K562 (cell line): ENCODE data around the gene HEXIM1. TPM values are rescaled to one million over a fixed set of nuclear protein-coding genes. Genes with fewer than 3 reads are reported as not detected.

ENCODE experiments used
- ATAC-seq: fragments of 200-7000 bp; cut with Tn5 transposase; 3 replicates; pipeline ENCODE4 v1.9.1; 2020; ENCODE audit warnings: moderate library complexity
- BruUV-seq: library from RNA; stranded (reverse); fragments of 400-500 nt; replicated peaks from 2 replicates; lab custom pipeline; 2021; lab: Mats Ljungman, UMichigan
- CTCF ChIA-PET: fragments of 300-600 bp; formaldehyde crosslinking; extraction: SDS; loops from one replicate; lab custom pipeline; 2021; ENCODE audit warnings: low intra/inter-chr PET ratio; lab: Yijun Ruan, JAX
- POLR2A ChIA-PET: fragments of 300-600, 350-650 bp; sonication (Branson Sonifier 250); formaldehyde crosslinking; extraction: SDS; loops from one replicate; lab custom pipeline; 2021; ENCODE audit warnings: antibody characterized with exemption, inconsistent platforms; lab: Yijun Ruan, JAX
- DNase-seq, 4 experiments: peaks; one replicate each; pipeline versions ENCODE4 v3.0.0 to v3.0.0-alpha.2; 2011 to 2018; ENCODE audit warnings: low spot score in 3 of 4, mixed read lengths in 3 of 4; ENCODE audit errors: extremely low read depth in 1 of 4
- FAIRE-seq: peaks from 2 replicates; lab custom pipeline; 2011; peaks lifted over from hg19 to GRCh38; lab: Jason Lieb, UNC
- H2AFZ ChIP-seq: 2 replicates; pipeline ENCODE4 v1.6.0; 2011; ENCODE audit warnings: low read depth, low read length, control low read depth, inconsistent platforms
- H3K27ac ChIP-seq: fragments of 200-600 bp; 3 replicates; pipeline ENCODE4 v1.8.0; 2011; ENCODE audit warnings: low read depth, mild to moderate bottlenecking, control low read depth, inconsistent platforms, low read length, moderate library complexity, mixed read lengths; ENCODE audit errors: extremely low read depth
- H3K27me3 ChIP-seq, 2 experiments: fragments of 300-600 bp in 1 of 2; 2 replicates in 1 of 2; 3 replicates in 1 of 2; pipeline versions ENCODE4 v1.6.0 to v1.8.0; 2011; ENCODE audit warnings: inconsistent platforms in 2 of 2, low read length in 2 of 2, mild to moderate bottlenecking in 1 of 2, mixed read lengths in 1 of 2, moderate library complexity in 1 of 2; ENCODE audit not compliant: control insufficient read depth in 2 of 2, insufficient read depth in 2 of 2
- H3K36me3 ChIP-seq: fragments of 300-600 bp; 3 replicates; pipeline ENCODE4 v1.8.0; 2011; ENCODE audit warnings: mild to moderate bottlenecking, low read length, inconsistent platforms; ENCODE audit not compliant: control insufficient read depth, insufficient read depth
- H3K4me1 ChIP-seq, 2 experiments: fragments of 200-600 bp in 1 of 2; replicated peaks in 1 of 2; 2 replicates in 1 of 2; 3 replicates in 1 of 2; pipeline versions ENCODE4 v1.5.1 to v1.8.0; 2011; ENCODE audit warnings: inconsistent platforms in 2 of 2, low read length in 2 of 2, mild to moderate bottlenecking in 1 of 2, mixed read lengths in 1 of 2, moderate library complexity in 1 of 2; ENCODE audit not compliant: control insufficient read depth in 2 of 2, insufficient read depth in 2 of 2
- H3K4me2 ChIP-seq: 2 replicates; pipeline ENCODE4 v1.6.1; 2011; ENCODE audit warnings: low read length, control low read depth, inconsistent platforms, mixed read lengths; ENCODE audit not compliant: insufficient read depth
- H3K4me3 ChIP-seq: fragments of 200-600 bp; sonication (generic), shearing (Covaris generic); 2 replicates; pipeline ENCODE4 v1.5.1; 2016; ENCODE audit warnings: control low read depth, inconsistent platforms
- H3K79me2 ChIP-seq: fragments of 200-600 bp; 3 replicates; pipeline ENCODE4 v1.8.0; 2011; ENCODE audit warnings: low read length, inconsistent platforms; ENCODE audit not compliant: control insufficient read depth, insufficient read depth
- H3K9ac ChIP-seq, 2 experiments: 2 replicates each; pipeline versions ENCODE4 v1.6.0 to v1.6.1; 2011; ENCODE audit warnings: low read depth in 2 of 2, low read length in 2 of 2, control low read depth in 1 of 2, inconsistent platforms in 1 of 2, mild to moderate bottlenecking in 1 of 2, mixed read lengths in 1 of 2; ENCODE audit not compliant: insufficient read depth in 1 of 2
- H3K9me1 ChIP-seq: one replicate; pipeline ENCODE4 v1.6.0; 2011; ENCODE audit warnings: inconsistent platforms, mild to moderate bottlenecking, low read length, moderate library complexity; ENCODE audit not compliant: control insufficient read depth, insufficient read depth
- H3K9me3 ChIP-seq: replicated peaks from 2 replicates; pipeline ENCODE4 v1.5.1; 2011; ENCODE audit warnings: low read depth, low read length, inconsistent platforms; ENCODE audit not compliant: control insufficient read depth, insufficient read depth
- H4K20me1 ChIP-seq: replicated peaks from 2 replicates; pipeline ENCODE4 v1.6.1; 2011; ENCODE audit warnings: low read length, inconsistent platforms, mixed read lengths; ENCODE audit not compliant: control insufficient read depth, insufficient read depth
- KDM4B ChIP-seq, 2 experiments: fragments of 450-650 bp in 1 of 2; sonication (generic) in 1 of 2; IDR thresholded peaks; 2 replicates each; pipeline ENCODE4 v1.6.1; 2016 to 2017; ENCODE audit warnings: borderline replicate concordance in 2 of 2, antibody characterized with exemption in 1 of 2, low read depth in 1 of 2, mild to moderate bottlenecking in 1 of 2
- PBX2 ChIP-seq, 2 experiments: IDR thresholded peaks in 1 of 2; conservative IDR thresholded peaks in 1 of 2; 2 replicates each; pipeline ENCODE4 v1.6.1; 2016; ENCODE audit warnings: low read depth in 2 of 2, mild to moderate bottlenecking in 1 of 2, missing compliant biosample characterization in 1 of 2, missing genetic modification characterization in 1 of 2, moderate library complexity in 1 of 2
- TFE3 ChIP-seq: fragments of 450-650 bp; formaldehyde crosslinking; IDR thresholded peaks from 2 replicates; pipeline ENCODE4 v1.4.0; 2020; ENCODE audit warnings: mild to moderate bottlenecking, mixed read lengths
- THRB ChIP-seq: fragments of 450-650 bp; formaldehyde crosslinking; conservative IDR thresholded peaks from 2 replicates; pipeline ENCODE4 v1.4.0; 2022; ENCODE audit warnings: mild to moderate bottlenecking, missing genetic modification characterization
- WGBS: fragments of 100-300 bp; shearing (Covaris generic); methylation state at CpG from one replicate; pipeline ENCODE4 v1.1.6; 2016; ENCODE audit warnings: low coverage, mixed read lengths; ENCODE audit not compliant: insufficient coverage; ENCODE audit errors: missing lambda C conversion rate; 5-methylcytosine and 5-hydroxymethylcytosine counted together
- in situ Hi-C: fragments of 300-500 bp; cut with MboI; formaldehyde crosslinking; loops from 4 replicates; pipeline ENCODE4 v1.15.0; 2018; ENCODE audit warnings: inconsistent platforms, mixed read lengths
- intact Hi-C: fragments of 100-400 bp; cut with micrococcal nuclease; formaldehyde crosslinking; loops from 2 replicates; pipeline ENCODE4 v1.14.2; 2022
- polyA plus RNA-seq, 8 experiments: library from polyadenylated mRNA; depleted of rRNA in 4 of 8; stranded (reverse) in 5 of 8; unstranded in 3 of 8; fragments of >200 nt; fragmentation: Nextera tagmentation in 2 of 8; fragmentation: Illumina TruSeq in 1 of 8; extraction: Ambion mirVana in 2 of 8; extraction: Trizol in 1 of 8; gene quantifications; 2 replicates each; pipeline versions ENCODE4 v1.2.1 to v1.2.3, GENCODE V29; 2011 to 2014; ENCODE audit warnings: inconsistent platforms in 1 of 8, missing spikeins in 1 of 8
- total RNA-seq, 7 experiments: library from RNA; depleted of rRNA in 6 of 7; stranded (reverse); fragments of >200 nt in 6 of 7; fragmentation: Illumina TruSeq in 2 of 7; extraction: Trizol in 2 of 7; gene quantifications; 2 replicates each; pipeline versions ENCODE4 v1.2.1 to v1.2.3, GENCODE V29; 2011 to 2021; ENCODE audit warnings: low replicate concordance in 1 of 7
- TF ChIP-seq, protein P1 (sequence below), 3 experiments: fragments of 200-800 bp in 1 of 3; sonication (Bioruptor generic) in 1 of 3; sonication (generic) in 1 of 3; formaldehyde crosslinking in 1 of 3; IDR thresholded peaks; 2 replicates each; pipeline versions ENCODE4 v1.6.1 to v1.8.0; 2016 to 2022; ENCODE audit warnings: mild to moderate bottlenecking in 2 of 3, missing compliant biosample characterization in 2 of 3, missing genetic modification characterization in 2 of 3, missing genetic modification reagents in 1 of 3

The HEXIM1 gene
- total and polyA plus RNA-seq, 9 of the 15 experiments (the other 6 are each of a cell fraction or from before 2014, with no cell fraction given) = 1.4 to 28.3 (median 9.1) TPM

DNA sequence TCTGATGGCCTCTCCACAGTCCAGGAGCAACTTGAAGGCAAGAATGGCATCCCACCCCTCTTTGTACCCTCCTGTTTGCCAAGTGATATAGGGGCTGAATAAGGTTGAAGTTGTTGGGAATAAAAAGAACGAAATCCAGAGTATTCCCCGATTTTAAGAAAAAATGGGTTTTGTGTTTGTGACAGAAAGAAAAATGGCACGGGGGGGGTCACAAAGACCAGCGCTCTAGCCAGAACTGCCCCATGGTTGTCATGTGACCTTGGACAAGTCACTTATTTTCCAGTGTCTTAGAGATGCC, 1.7 kb upstream of the HEXIM1 start:
- BruUV-seq = no TSS peak
- ChIA-PET POLR2A (interaction anchor here (0.7 to 10.1 kb wide), 5 partner anchors 11 to 173 kb away, joined by 3 to 497 read pairs (median 6); partner anchors contain the start of genes ACBD4 and HEXIM2), CTCF (no interaction called here)
- Histone ChIP-seq H4K20me1 (peaks cover 5% of the 10 kb centered on the region; the same call in 1 of the 2 replicates), H3K27me3 (no peaks in the 10 kb centered on the region), H3K79me2 (peaks cover 48% of the 10 kb centered on the region), H3K27ac (peak overlapping the region; percentile 97), H3K4me2 (peak overlapping the region; percentile 88), H3K36me3 (peaks cover 3% of the 10 kb centered on the region; the same call in 1 of the 3 replicates), H3K9me1 (no peaks in the 10 kb centered on the region), H3K4me1 (peaks cover 35 to 52% of the 10 kb centered on the region in 2 experiments), H3K9me3 (no peaks in the 10 kb centered on the region), H3K9ac (peak overlapping the region; percentile 96 to 99), H2AFZ (peak overlapping the region; percentile 90), H3K4me3 (peak overlapping the region; percentile 51; the same call in 1 of the 2 replicates)
- intact Hi-C loops (no loop called here), in situ Hi-C loops (no loop called here)
- FAIRE-seq = peak; percentile 91
- peak in 1 of 4 experiments; percentile 41 for DNase-seq
- WGBS = 11% methylated on average over 4 of the region's 4 CpGs
- ATAC-seq = peak; percentile 3; the same call in 1 of the 3 replicates
- no peak for TF ChIP-seq KDM4B (IDR thresholded peaks at IDR 0.05; ENCODE audit: borderline replicate concordance in 2 of 2, low read depth in 1 of 2)
- TF ChIP-seq, protein P1, sequence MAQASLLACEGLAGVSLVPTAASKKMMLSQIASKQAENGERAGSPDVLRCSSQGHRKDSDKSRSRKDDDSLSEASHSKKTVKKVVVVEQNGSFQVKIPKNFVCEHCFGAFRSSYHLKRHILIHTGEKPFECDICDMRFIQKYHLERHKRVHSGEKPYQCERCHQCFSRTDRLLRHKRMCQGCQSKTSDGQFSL (CRISPR knock-in tag; IDR thresholded peaks at IDR 0.05) = no peak; the same call in 1 of the 2 replicates
- TF ChIP-seq, protein P1 (tag; IDR thresholded peaks at IDR 0.05) = peak in 1 of 2 experiments; percentile 76; a peak in 1 of 4 replicates
- peak; percentile 98 for TF ChIP-seq TFE3 (CRISPR knock-in tag)
- no peak for TF ChIP-seq PBX2 (CRISPR knock-in tag; IDR thresholded peaks at IDR 0.05; ENCODE audit: low read depth)
- peak; percentile 63 for TF ChIP-seq PBX2 (tag; conservative IDR thresholded peaks at IDR 0.05; ENCODE audit: low read depth)
- no peak for TF ChIP-seq THRB (CRISPR knock-in tag)
